Spinal cord (tissue), 4 donors: ENCODE data around the gene REV1. TPM values are rescaled to one million over a fixed set of nuclear protein-coding genes. Genes with fewer than 3 reads are reported as not detected.

Experiments used
- polyA plus RNA-seq, 2 donors: library from polyadenylated mRNA; unstranded; fragments of 120-200 nt; gene quantifications; one replicate each; pipeline ENCODE4 v1.2.1, GENCODE V29; 2013; ENCODE audit not compliant: insufficient read length in 2 of 2
- total RNA-seq, 2 donors: library from RNA; depleted of rRNA in 1 of 2; stranded (reverse); fragments of 120-200 nt in 1 of 2; fragments of >200 nt in 1 of 2; gene quantifications; one replicate each; pipeline versions ENCODE4 v1.2.3 to v1.2.4, GENCODE V29; 2013 to 2014

The REV1 gene
- total and polyA plus RNA-seq, 4 donors = 40.4 to 109 (median 54.8) TPM

Other genes starting within 250 kb of the REV1 start
- gene LYG2, start 234.4 kb downstream of the REV1 start, total RNA-seq = not detected
- gene LYG2, start 234.4 kb downstream of the REV1 start, polyA plus RNA-seq = under 1 TPM; 0.33 to 0.98 TPM
- gene LYG1, start 188.8 kb downstream of the REV1 start, total RNA-seq = 1 to 10 TPM in 1 of 2 donors, under 1 TPM in 1; 0.69 to 2.1 TPM
- 1 to 10 TPM; 1.7 to 3.0 TPM for gene LYG1, start 188.8 kb downstream of the REV1 start, polyA plus RNA-seq
- 10 to 100 TPM; 41.4 to 54.6 TPM for gene TXNDC9, start 153.7 kb downstream of the REV1 start, total RNA-seq
- 10 to 100 TPM; 31.7 to 39.2 TPM for gene TXNDC9, start 153.7 kb downstream of the REV1 start, polyA plus RNA-seq
- gene EIF5B, start 152.6 kb downstream of the REV1 start, total RNA-seq = 10 to 100 TPM; 21.5 to 24.9 TPM
- gene EIF5B, start 152.6 kb downstream of the REV1 start, polyA plus RNA-seq = 10 to 100 TPM; 52.4 to 57.1 TPM